ENCODE measurements around the gene MUC4. TPM values are rescaled to one million over a fixed set of nuclear protein-coding genes. Genes with fewer than 3 reads are reported as not detected.

Gene MUC4
- total RNA-seq, 1 donor from 2014 or later, result 0.60 TPM

- peaks cover 12% of the 10 kb centered on the region for H3K4me1 Mint-ChIP-seq (ENCODE audit: low read depth)
- TF ChIP-seq CTCF (IDR thresholded peaks at IDR 0.05; ENCODE audit: unreplicated experiment), result no peak
- no peaks in the 10 kb centered on the region for H3K9me3 Mint-ChIP-seq (ENCODE audit: low read depth)
- DNase-seq (ENCODE audit: low spot score, unreplicated experiment), result no peak
- no peak overlapping the region for H3K27ac Mint-ChIP-seq
- H3K4me3 Mint-ChIP-seq (ENCODE audit: low read depth), result no peak overlapping the region
- H3K27me3 Mint-ChIP-seq, result peaks cover 12% of the 10 kb centered on the region
- H3K36me3 Mint-ChIP-seq (ENCODE audit: insufficient read depth), result no peaks in the 10 kb centered on the region
Measured at GRCh38 chr3:195856410-195857084, 44.8 kb upstream of the MUC4 start.

GRCh38 chr3:195855471-195856409, 44.0 kb upstream of the MUC4 start:
- TF ChIP-seq CTCF (IDR thresholded peaks at IDR 0.05; ENCODE audit: unreplicated experiment), result no peak
- Mint-ChIP-seq H3K4me3 (ENCODE audit: low read depth) (no peak overlapping the region), H3K9me3 (ENCODE audit: low read depth) (no peaks in the 10 kb centered on the region), H3K27me3 (peaks cover 15% of the 10 kb centered on the region), H3K4me1 (ENCODE audit: low read depth) (peaks cover 10% of the 10 kb centered on the region), H3K36me3 (ENCODE audit: insufficient read depth) (no peaks in the 10 kb centered on the region), H3K27ac (no peak overlapping the region)
- no peak for DNase-seq (ENCODE audit: low spot score, unreplicated experiment)

GRCh38 chr3:195854628-195855294, 43.0 kb upstream of the MUC4 start:
- no peak for TF ChIP-seq CTCF (IDR thresholded peaks at IDR 0.05; ENCODE audit: unreplicated experiment)
- peaks cover 10% of the 10 kb centered on the region for H3K27me3 Mint-ChIP-seq
- H3K9me3 Mint-ChIP-seq (ENCODE audit: low read depth), result no peaks in the 10 kb centered on the region
- DNase-seq (ENCODE audit: low spot score, unreplicated experiment), result no peak
- H3K4me1 Mint-ChIP-seq (ENCODE audit: low read depth), result peaks cover 3% of the 10 kb centered on the region
- H3K4me3 Mint-ChIP-seq (ENCODE audit: low read depth), result no peak overlapping the region
- H3K36me3 Mint-ChIP-seq (ENCODE audit: insufficient read depth), result no peaks in the 10 kb centered on the region
- no peak overlapping the region for H3K27ac Mint-ChIP-seq

GRCh38 chr3:195853996-195854395, 42.3 kb upstream of the MUC4 start:
- H3K27ac Mint-ChIP-seq, result no peak overlapping the region
- DNase-seq (ENCODE audit: low spot score, unreplicated experiment), result no peak
- H3K27me3 Mint-ChIP-seq, result peaks cover 10% of the 10 kb centered on the region
- no peaks in the 10 kb centered on the region for H3K4me1 Mint-ChIP-seq (ENCODE audit: low read depth)
- no peak for TF ChIP-seq CTCF (IDR thresholded peaks at IDR 0.05; ENCODE audit: unreplicated experiment)
- no peaks in the 10 kb centered on the region for H3K36me3 Mint-ChIP-seq (ENCODE audit: insufficient read depth)
- H3K9me3 Mint-ChIP-seq (ENCODE audit: low read depth), result peaks cover 1% of the 10 kb centered on the region
- H3K4me3 Mint-ChIP-seq (ENCODE audit: low read depth), result no peak overlapping the region

GRCh38 chr3:195853036-195853435, 41.3 kb upstream of the MUC4 start:
- Mint-ChIP-seq H3K4me3 (ENCODE audit: low read depth) (no peak overlapping the region), H3K9me3 (ENCODE audit: low read depth) (peaks cover 3% of the 10 kb centered on the region), H3K27ac (no peak overlapping the region), H3K36me3 (ENCODE audit: insufficient read depth) (no peaks in the 10 kb centered on the region), H3K27me3 (peaks cover 10% of the 10 kb centered on the region), H3K4me1 (ENCODE audit: low read depth) (no peaks in the 10 kb centered on the region)
- DNase-seq (ENCODE audit: low spot score, unreplicated experiment), result no peak
- no peak for TF ChIP-seq CTCF (IDR thresholded peaks at IDR 0.05; ENCODE audit: unreplicated experiment)
